Natural killer cell (primary cell): Measurements from ENCODE around the gene CORO2A. TPM values are rescaled to one million over a fixed set of nuclear protein-coding genes. Genes with fewer than 3 reads are reported as not detected.

ENCODE experiments used
- ATAC-seq, 3 donors: fragments of 150-1000 bp in 2 of 3; fragments of 200-7000 bp in 1 of 3; cut with Tn5 transposase; 1 replicate in 1 of 3; 2 replicates in 2 of 3; pipeline ENCODE4 v1.10.0; 2021; ENCODE audit warnings: mild to moderate bottlenecking in 2 of 3, moderate library complexity in 2 of 3
- DNase-seq, 2 donors: peaks; one replicate each; pipeline versions ENCODE4 v3.0.0 to v3.0.0-alpha.2; 2013 to 2021; ENCODE audit warnings: mixed read lengths in 1 of 2
- H3K27ac ChIP-seq: one replicate; pipeline ENCODE4 v1.5.1; 2013; ENCODE audit warnings: mild to moderate bottlenecking, low read length
- H3K27me3 ChIP-seq: one replicate; pipeline ENCODE4 v1.6.1; 2013; ENCODE audit warnings: low read length; ENCODE audit not compliant: control insufficient read depth, insufficient read depth
- H3K36me3 ChIP-seq: one replicate; pipeline ENCODE4 v1.6.1; 2013; ENCODE audit warnings: low read length; ENCODE audit not compliant: control insufficient read depth, insufficient read depth
- H3K4me1 ChIP-seq: one replicate; pipeline ENCODE4 v1.6.1; 2013; ENCODE audit warnings: low read length; ENCODE audit not compliant: control insufficient read depth, insufficient read depth
- H3K4me3 ChIP-seq: one replicate; pipeline ENCODE4 v1.5.1; 2013; ENCODE audit warnings: low read length
- H3K9me3 ChIP-seq: one replicate; pipeline ENCODE4 v1.6.1; 2013; ENCODE audit warnings: low read length; ENCODE audit not compliant: control insufficient read depth, insufficient read depth
- H3K27ac Mint-ChIP-seq, 2 donors: one replicate each; pipeline ENCODE4 v1.8.0; 2022; ENCODE audit warnings: mild to moderate bottlenecking in 2 of 2, mixed read lengths in 2 of 2, moderate library complexity in 1 of 2
- H3K27me3 Mint-ChIP-seq, 2 donors: one replicate each; pipeline ENCODE4 v1.8.0; 2022; ENCODE audit warnings: low read depth in 2 of 2, mixed read lengths in 2 of 2
- H3K36me3 Mint-ChIP-seq: one replicate; pipeline ENCODE4 v1.8.0; 2022; ENCODE audit warnings: mixed read lengths
- H3K4me1 Mint-ChIP-seq, 2 donors: one replicate each; pipeline ENCODE4 v1.8.0; 2022; ENCODE audit warnings: mixed read lengths in 2 of 2
- H3K4me3 Mint-ChIP-seq: one replicate; pipeline ENCODE4 v1.8.0; 2022; ENCODE audit warnings: mild to moderate bottlenecking, moderate library complexity, mixed read lengths
- H3K9me3 Mint-ChIP-seq, 2 donors: one replicate each; pipeline ENCODE4 v1.8.0; 2022; ENCODE audit warnings: mixed read lengths in 2 of 2
- CTCF ChIP-seq: fragments of 200-600 bp; IDR thresholded peaks from one replicate; pipeline ENCODE4 v1.8.0; 2022; ENCODE audit warnings: antibody characterized with exemption
- WGBS: methylation state at CpG from one replicate; pipeline ENCODE4 v1.1.7; 2013; ENCODE audit warnings: missing lambda C conversion rate; ENCODE audit not compliant: insufficient coverage; 5-methylcytosine and 5-hydroxymethylcytosine counted together
- intact Hi-C: fragments of 100-400 bp; cut with micrococcal nuclease; formaldehyde crosslinking; loops from one replicate; pipeline ENCODE4 v1.14.2; 2022
- total RNA-seq, 4 donors: library from RNA; stranded (reverse); fragments of 120-200 nt in 1 of 4; gene quantifications; one replicate each; pipeline versions ENCODE4 v1.2.3 to v1.2.4, GENCODE V29; 2013 to 2022

CORO2A gene
- total RNA-seq, 3 donors from 2014 or later (not counting 1 experiment from before 2014, with no cell fraction given) = 1.9 to 3.6 (median 2.3) TPM

GRCh38 chr9:98140503-98140902 lies 51.9 kb downstream of the CORO2A start:
- 94% methylated on average over 5 of the region's 5 CpGs for WGBS
- Histone ChIP-seq H3K27me3 (no peaks in the 10 kb centered on the region), H3K36me3 (no peaks in the 10 kb centered on the region), H3K27ac (no peak overlapping the region), H3K4me1 (no peaks in the 10 kb centered on the region), H3K4me3 (no peak overlapping the region), H3K9me3 (no peaks in the 10 kb centered on the region)
- peaks cover 0 to 4% of the 10 kb centered on the region in 2 donors for H3K4me1 Mint-ChIP-seq
- H3K27ac Mint-ChIP-seq = no peak overlapping the region
- H3K36me3 Mint-ChIP-seq = no peaks in the 10 kb centered on the region
- intact Hi-C loops = no loop called here
- ATAC-seq (no peak), DNase-seq (no peak)
- H3K4me3 Mint-ChIP-seq = no peak overlapping the region
- no peaks in the 10 kb centered on the region for H3K27me3 Mint-ChIP-seq
- H3K9me3 Mint-ChIP-seq = no peaks in the 10 kb centered on the region
- no peak for TF ChIP-seq CTCF

GRCh38 chr9:98136489-98136888 lies 55.9 kb downstream of the CORO2A start:
- H3K27me3 ChIP-seq = no peaks in the 10 kb centered on the region
- TF ChIP-seq CTCF = no peak
- no peak overlapping the region for H3K27ac Mint-ChIP-seq
- H3K36me3 ChIP-seq = no peaks in the 10 kb centered on the region
- no peaks in the 10 kb centered on the region for H3K9me3 Mint-ChIP-seq
- H3K36me3 Mint-ChIP-seq = no peaks in the 10 kb centered on the region
- intact Hi-C loops = no loop called here
- H3K4me3 ChIP-seq = no peak overlapping the region
- ATAC-seq (no peak), DNase-seq (no peak)
- H3K4me1 Mint-ChIP-seq = peaks cover 0 to 4% of the 10 kb centered on the region in 2 donors
- no peak overlapping the region for H3K27ac ChIP-seq
- H3K27me3 Mint-ChIP-seq = no peaks in the 10 kb centered on the region
- no peaks in the 10 kb centered on the region for H3K9me3 ChIP-seq
- H3K4me1 ChIP-seq = no peaks in the 10 kb centered on the region
- no peak overlapping the region for H3K4me3 Mint-ChIP-seq

GRCh38 chr9:98135938-98136337 lies 56.5 kb downstream of the CORO2A start:
- ATAC-seq = no peak
- WGBS = 94% methylated on average over 7 of the region's 7 CpGs
- Histone ChIP-seq H3K36me3 (no peaks in the 10 kb centered on the region), H3K9me3 (no peaks in the 10 kb centered on the region), H3K4me3 (no peak overlapping the region), H3K27me3 (no peaks in the 10 kb centered on the region), H3K27ac (no peak overlapping the region), H3K4me1 (no peaks in the 10 kb centered on the region)
- DNase-seq = no peak
- Mint-ChIP-seq H3K27ac (no peak overlapping the region), H3K9me3 (no peaks in the 10 kb centered on the region), H3K27me3 (no peaks in the 10 kb centered on the region), H3K36me3 (no peaks in the 10 kb centered on the region), H3K4me1 (peaks cover 0 to 4% of the 10 kb centered on the region in 2 donors), H3K4me3 (no peak overlapping the region)
- intact Hi-C loops = no loop called here
- TF ChIP-seq CTCF = no peak

GRCh38 chr9:98135558-98135934 lies 56.9 kb downstream of the CORO2A start:
- intact Hi-C loops = no loop called here
- no peaks in the 10 kb centered on the region for H3K27me3 Mint-ChIP-seq
- H3K27me3 ChIP-seq = no peaks in the 10 kb centered on the region
- peaks cover 0 to 4% of the 10 kb centered on the region in 2 donors for H3K4me1 Mint-ChIP-seq
- no peaks in the 10 kb centered on the region for H3K4me1 ChIP-seq
- H3K9me3 Mint-ChIP-seq = no peaks in the 10 kb centered on the region
- no peak overlapping the region for H3K4me3 ChIP-seq
- H3K36me3 Mint-ChIP-seq = no peaks in the 10 kb centered on the region
- no peaks in the 10 kb centered on the region for H3K36me3 ChIP-seq
- H3K4me3 Mint-ChIP-seq = no peak overlapping the region
- WGBS = 96% methylated on average over 4 of the region's 4 CpGs
- H3K9me3 ChIP-seq = no peaks in the 10 kb centered on the region
- no peak for TF ChIP-seq CTCF
- ATAC-seq (no peak), DNase-seq (no peak)
- H3K27ac Mint-ChIP-seq = no peak overlapping the region
- no peak overlapping the region for H3K27ac ChIP-seq
